H9 (cell line): ENCODE results near the gene UGT1A3. TPM values are rescaled to one million over a fixed set of nuclear protein-coding genes. Genes with fewer than 3 reads are reported as not detected.

Source experiments
- DNase-seq: peaks from one replicate; pipeline ENCODE4 v3.0.0-alpha.2; 2017
- H2AFZ ChIP-seq: one replicate; pipeline ENCODE4 v1.6.1; 2013; ENCODE audit warnings: mild to moderate bottlenecking, low read length, control low read depth, moderate library complexity
- H2AK5ac ChIP-seq: 2 replicates; pipeline ENCODE4 v1.6.1; 2013; ENCODE audit warnings: low read length, control low read depth, mixed read lengths; ENCODE audit not compliant: insufficient read length
- H2BK120ac ChIP-seq: one replicate; pipeline ENCODE4 v1.6.1; 2013; ENCODE audit warnings: low read depth, mild to moderate bottlenecking, low read length, control low read depth, inconsistent platforms; ENCODE audit not compliant: poor library complexity, severe bottlenecking
- H2BK12ac ChIP-seq: 2 replicates; pipeline ENCODE4 v1.6.1; 2013; ENCODE audit warnings: low read length, control low read depth, mixed read lengths, low read depth; ENCODE audit not compliant: insufficient read length
- H2BK15ac ChIP-seq: 2 replicates; pipeline ENCODE4 v1.6.1; 2013; ENCODE audit warnings: low read depth, low read length, control low read depth
- H2BK20ac ChIP-seq: one replicate; pipeline ENCODE4 v1.6.1; 2013; ENCODE audit warnings: low read depth, mild to moderate bottlenecking, low read length, control low read depth, inconsistent platforms; ENCODE audit not compliant: poor library complexity, severe bottlenecking
- H2BK5ac ChIP-seq: 2 replicates; pipeline ENCODE4 v1.6.1; 2013; ENCODE audit warnings: low read length, control low read depth, mixed read lengths; ENCODE audit not compliant: insufficient read length
- H3K14ac ChIP-seq: 2 replicates; pipeline ENCODE4 v1.6.1; 2013; ENCODE audit warnings: low read length, control low read depth; ENCODE audit not compliant: insufficient read depth
- H3K18ac ChIP-seq: 2 replicates; pipeline ENCODE4 v1.6.1; 2013; ENCODE audit warnings: low read depth, mild to moderate bottlenecking, mixed read lengths, low read length, control low read depth; ENCODE audit not compliant: insufficient read length
- H3K23ac ChIP-seq: 2 replicates; pipeline ENCODE4 v1.6.1; 2013; ENCODE audit warnings: low read length, control low read depth, mixed read lengths, low read depth; ENCODE audit not compliant: insufficient read length
- H3K23me2 ChIP-seq: 2 replicates; pipeline ENCODE4 v1.6.1; 2013; ENCODE audit warnings: low read depth, mild to moderate bottlenecking, mixed read lengths, low read length, control low read depth; ENCODE audit not compliant: insufficient read length, poor library complexity, severe bottlenecking
- H3K27ac ChIP-seq: 2 replicates; pipeline ENCODE4 v1.5.1; 2013; ENCODE audit warnings: low read length, control low read depth, mixed read lengths, low read depth; ENCODE audit not compliant: insufficient read length
- H3K27me3 ChIP-seq: 2 replicates; pipeline ENCODE4 v1.6.1; 2013; ENCODE audit warnings: low read length, control low read depth, inconsistent platforms; ENCODE audit not compliant: insufficient read depth
- H3K4ac ChIP-seq: 2 replicates; pipeline ENCODE4 v1.6.1; 2013; ENCODE audit warnings: low read depth, mild to moderate bottlenecking, control low read depth, inconsistent platforms, low read length, moderate library complexity
- H3K4me1 ChIP-seq: 2 replicates; pipeline ENCODE4 v1.6.1; 2013; ENCODE audit warnings: low read length, control low read depth, inconsistent platforms; ENCODE audit not compliant: insufficient read depth
- H3K4me2 ChIP-seq: 2 replicates; pipeline ENCODE4 v1.6.1; 2013; ENCODE audit warnings: low read length, control low read depth, mixed read lengths; ENCODE audit not compliant: insufficient read length, insufficient read depth
- H3K56ac ChIP-seq: 2 replicates; pipeline ENCODE4 v1.6.1; 2013; ENCODE audit warnings: low read depth, mild to moderate bottlenecking, mixed read lengths, low read length, control low read depth; ENCODE audit not compliant: insufficient read length
- H3K79me1 ChIP-seq: 2 replicates; pipeline ENCODE4 v1.6.1; 2013; ENCODE audit warnings: low read depth, mild to moderate bottlenecking, moderate library complexity, low read length, control low read depth, inconsistent platforms; ENCODE audit not compliant: insufficient read depth, poor library complexity, severe bottlenecking
- H3K79me2 ChIP-seq: 2 replicates; pipeline ENCODE4 v1.6.1; 2013; ENCODE audit warnings: low read length, control low read depth, inconsistent platforms; ENCODE audit not compliant: insufficient read depth
- H3K9ac ChIP-seq: 2 replicates; pipeline ENCODE4 v1.6.1; 2013; ENCODE audit warnings: low read length, control low read depth, mixed read lengths; ENCODE audit not compliant: insufficient read length; ENCODE audit errors: extremely low read depth
- H3K9me3 ChIP-seq: one replicate; pipeline ENCODE4 v1.6.1; 2013; ENCODE audit warnings: low read depth, low read length, inconsistent platforms; ENCODE audit not compliant: control insufficient read depth
- H3T11ph ChIP-seq: one replicate; pipeline ENCODE4 v1.6.1; 2013; ENCODE audit warnings: mild to moderate bottlenecking, low read length, control low read depth, inconsistent platforms
- H4K20me1 ChIP-seq: one replicate; pipeline ENCODE4 v1.6.1; 2013; ENCODE audit not compliant: control insufficient read depth, insufficient read length, insufficient read depth
- H4K5ac ChIP-seq: 2 replicates; pipeline ENCODE4 v1.6.1; 2013; ENCODE audit warnings: low read depth, mild to moderate bottlenecking, mixed read lengths, low read length, control low read depth; ENCODE audit not compliant: insufficient read length
- H4K8ac ChIP-seq: replicated peaks from 2 replicates; pipeline ENCODE4 v1.6.1; 2013; ENCODE audit warnings: low read length, control low read depth, mixed read lengths, low read depth; ENCODE audit not compliant: insufficient read length
- H4K91ac ChIP-seq: 2 replicates; pipeline ENCODE4 v1.6.1; 2013; ENCODE audit warnings: low read depth, mild to moderate bottlenecking, moderate library complexity, mixed read lengths, low read length, control low read depth; ENCODE audit not compliant: insufficient read length
- H3K27ac Mint-ChIP-seq, 3 experiments: 2 replicates in 2 of 3; 3 replicates in 1 of 3; pipeline ENCODE4 v1.8.0; 2020 to 2021; ENCODE audit warnings: mixed read lengths in 3 of 3, mild to moderate bottlenecking in 1 of 3, moderate library complexity in 1 of 3
- H3K27me3 Mint-ChIP-seq: 2 replicates; pipeline ENCODE4 v1.8.0; 2021; ENCODE audit warnings: low read depth, mild to moderate bottlenecking, moderate library complexity, mixed read lengths
- H3K36me3 Mint-ChIP-seq, 3 experiments: 2 replicates in 2 of 3; 3 replicates in 1 of 3; pipeline ENCODE4 v1.8.0; 2020 to 2021; ENCODE audit warnings: low read depth in 3 of 3, mixed read lengths in 3 of 3; ENCODE audit not compliant: insufficient read depth in 1 of 3
- H3K4me1 Mint-ChIP-seq, 2 experiments: 2 replicates each; pipeline ENCODE4 v1.8.0; 2020; ENCODE audit warnings: mixed read lengths in 2 of 2
- H3K4me3 Mint-ChIP-seq, 2 experiments: 2 replicates in 1 of 2; 3 replicates in 1 of 2; pipeline ENCODE4 v1.8.0; 2020 to 2021; ENCODE audit warnings: mild to moderate bottlenecking in 2 of 2, mixed read lengths in 2 of 2, moderate library complexity in 1 of 2
- H3K9me3 Mint-ChIP-seq, 2 experiments: 2 replicates in 1 of 2; 3 replicates in 1 of 2; pipeline ENCODE4 v1.8.0; 2020; ENCODE audit warnings: mild to moderate bottlenecking in 2 of 2, mixed read lengths in 2 of 2, moderate library complexity in 1 of 2
- WGBS: extraction: QIAGEN DNeasy Blood & Tissue Kit; methylation state at CpG from one replicate; pipeline ENCODE4 v1.1.7; 2013; ENCODE audit warnings: missing lambda C conversion rate, low lambda C conversion rate, mixed read lengths; ENCODE audit not compliant: insufficient read length; ENCODE audit errors: extremely low coverage; 5-methylcytosine and 5-hydroxymethylcytosine counted together
- total RNA-seq: library from RNA; stranded (reverse); gene quantifications from 2 replicates; pipeline ENCODE4 v1.2.1, GENCODE V29; 2021
- TF ChIP-seq, protein P1 (sequence below): fragments of 200-600 bp; sonication (generic); conservative IDR thresholded peaks from 3 replicates; pipeline ENCODE4 v1.8.0; 2021; ENCODE audit warnings: antibody characterized with exemption, mild to moderate bottlenecking

The UGT1A3 gene
- total RNA-seq, 1 experiment from 2014 or later, result not detected

DNA sequence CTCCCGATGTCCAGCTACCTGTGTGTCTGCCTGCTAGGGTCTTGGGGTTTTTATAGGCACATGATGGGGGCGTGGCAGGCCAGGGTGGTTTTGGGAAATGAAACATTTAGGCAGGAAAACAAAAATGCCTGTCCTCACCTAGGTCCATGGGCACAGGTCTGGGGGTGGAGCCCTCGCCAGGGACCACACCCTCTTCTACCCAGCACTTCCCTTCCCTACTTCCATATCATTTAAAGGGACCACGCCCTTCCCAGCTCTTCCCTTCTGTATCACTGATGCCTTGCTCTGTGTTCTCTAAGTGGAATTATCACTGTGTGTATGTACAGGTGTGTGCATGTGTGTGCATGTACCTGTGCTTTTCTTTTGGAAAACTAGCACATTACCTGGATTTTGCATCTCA lies 37.6 kb downstream of the UGT1A3 start:
- no peaks in the 10 kb centered on the region for H3K23me2 ChIP-seq
- no peak overlapping the region for H4K91ac ChIP-seq
- H2AFZ ChIP-seq, result no peak overlapping the region
- H4K8ac ChIP-seq, result no peak overlapping the region
- no peak overlapping the region for H2BK15ac ChIP-seq
- H3K56ac ChIP-seq, result no peak overlapping the region
- H3K9me3 ChIP-seq, result no peaks in the 10 kb centered on the region
- H3K9me3 Mint-ChIP-seq, result 0 out of 5 replicates have a peak, but pooled peaks cover 0 to 3% of the 10 kb centered on the region in 2 experiments
- H2BK5ac ChIP-seq, result no peak overlapping the region
- H3K4me1 Mint-ChIP-seq, result peaks cover 5 to 6% of the 10 kb centered on the region in 2 experiments; a peak in 3 of 4 replicates
- H2AK5ac ChIP-seq, result no peak overlapping the region
- no peak overlapping the region for H3K4me2 ChIP-seq
- H3K36me3 Mint-ChIP-seq, result no peaks in the 10 kb centered on the region; a peak in 1 of 7 replicates
- TF ChIP-seq, protein P1, sequence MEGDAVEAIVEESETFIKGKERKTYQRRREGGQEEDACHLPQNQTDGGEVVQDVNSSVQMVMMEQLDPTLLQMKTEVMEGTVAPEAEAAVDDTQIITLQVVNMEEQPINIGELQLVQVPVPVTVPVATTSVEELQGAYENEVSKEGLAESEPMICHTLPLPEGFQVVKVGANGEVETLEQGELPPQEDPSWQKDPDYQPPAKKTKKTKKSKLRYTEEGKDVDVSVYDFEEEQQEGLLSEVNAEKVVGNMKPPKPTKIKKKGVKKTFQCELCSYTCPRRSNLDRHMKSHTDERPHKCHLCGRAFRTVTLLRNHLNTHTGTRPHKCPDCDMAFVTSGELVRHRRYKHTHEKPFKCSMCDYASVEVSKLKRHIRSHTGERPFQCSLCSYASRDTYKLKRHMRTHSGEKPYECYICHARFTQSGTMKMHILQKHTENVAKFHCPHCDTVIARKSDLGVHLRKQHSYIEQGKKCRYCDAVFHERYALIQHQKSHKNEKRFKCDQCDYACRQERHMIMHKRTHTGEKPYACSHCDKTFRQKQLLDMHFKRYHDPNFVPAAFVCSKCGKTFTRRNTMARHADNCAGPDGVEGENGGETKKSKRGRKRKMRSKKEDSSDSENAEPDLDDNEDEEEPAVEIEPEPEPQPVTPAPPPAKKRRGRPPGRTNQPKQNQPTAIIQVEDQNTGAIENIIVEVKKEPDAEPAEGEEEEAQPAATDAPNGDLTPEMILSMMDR, result no peak
- no peak overlapping the region for H3K27ac ChIP-seq
- no peak overlapping the region for H4K5ac ChIP-seq
- H3K27me3 ChIP-seq, result no peaks in the 10 kb centered on the region
- H3K27ac Mint-ChIP-seq, result no peak overlapping the region
- H3K23ac ChIP-seq, result no peak overlapping the region
- no peaks in the 10 kb centered on the region for H4K20me1 ChIP-seq
- H3K27me3 Mint-ChIP-seq, result peaks cover 8% of the 10 kb centered on the region
- no peak overlapping the region for H3K4ac ChIP-seq
- H3K79me1 ChIP-seq, result no peaks in the 10 kb centered on the region
- no peak overlapping the region for H2BK20ac ChIP-seq
- H3K4me3 Mint-ChIP-seq, result no peak overlapping the region
- H3K9ac ChIP-seq, result no peak overlapping the region
- WGBS, result no CpG with 5 or more reads among the region's 4 CpGs
- no peaks in the 10 kb centered on the region for H3K79me2 ChIP-seq
- no peak overlapping the region for H3T11ph ChIP-seq
- no peak overlapping the region for H2BK12ac ChIP-seq
- no peak overlapping the region for H3K14ac ChIP-seq
- DNase-seq, result no peak
- peaks cover 2% of the 10 kb centered on the region; the same call in 1 of the 2 replicates for H3K4me1 ChIP-seq
- H3K18ac ChIP-seq, result no peak overlapping the region
- H2BK120ac ChIP-seq, result no peak overlapping the region
